GM12875 (cell line): Measurements from ENCODE around the gene LRP6.
"Not testable (repeated sequence)": the region's sequence is repeated elsewhere in the genome, so short reads cannot be mapped to it uniquely, and the experiment has no call there.

Source experiments
- H3K4me3 ChIP-seq: one replicate; pipeline ENCODE4 v1.5.1; 2011; ENCODE audit warnings: low read depth, low read length, control low read depth
- TF ChIP-seq, protein P1 (sequence below): IDR thresholded peaks from 2 replicates; pipeline ENCODE4 v1.5.1; 2011; ENCODE audit warnings: low read depth, mild to moderate bottlenecking, control low read depth, inconsistent platforms, low read length, moderate library complexity, borderline replicate concordance; ENCODE audit not compliant: insufficient read depth

Gene LRP6

DNA sequence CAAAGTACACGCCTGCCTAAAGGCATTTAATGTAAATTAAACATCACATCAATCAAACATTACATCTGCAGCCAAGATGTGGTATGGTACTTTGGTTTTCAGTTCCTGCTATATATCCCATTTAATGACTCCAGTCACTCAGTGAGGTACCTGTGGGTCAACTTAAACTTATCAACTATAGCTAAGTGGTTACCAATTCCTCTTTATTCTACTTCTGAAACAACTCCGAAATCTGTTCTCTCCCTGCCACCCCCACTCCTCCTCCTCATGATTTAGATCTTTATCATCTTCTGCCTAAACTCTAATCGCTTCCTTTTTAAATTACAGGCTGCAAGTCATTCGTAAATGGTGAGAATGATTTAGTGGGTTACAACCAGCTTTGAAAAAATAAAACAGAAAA lies 138.2 kb downstream of the LRP6 start:
- TF ChIP-seq, protein P1, sequence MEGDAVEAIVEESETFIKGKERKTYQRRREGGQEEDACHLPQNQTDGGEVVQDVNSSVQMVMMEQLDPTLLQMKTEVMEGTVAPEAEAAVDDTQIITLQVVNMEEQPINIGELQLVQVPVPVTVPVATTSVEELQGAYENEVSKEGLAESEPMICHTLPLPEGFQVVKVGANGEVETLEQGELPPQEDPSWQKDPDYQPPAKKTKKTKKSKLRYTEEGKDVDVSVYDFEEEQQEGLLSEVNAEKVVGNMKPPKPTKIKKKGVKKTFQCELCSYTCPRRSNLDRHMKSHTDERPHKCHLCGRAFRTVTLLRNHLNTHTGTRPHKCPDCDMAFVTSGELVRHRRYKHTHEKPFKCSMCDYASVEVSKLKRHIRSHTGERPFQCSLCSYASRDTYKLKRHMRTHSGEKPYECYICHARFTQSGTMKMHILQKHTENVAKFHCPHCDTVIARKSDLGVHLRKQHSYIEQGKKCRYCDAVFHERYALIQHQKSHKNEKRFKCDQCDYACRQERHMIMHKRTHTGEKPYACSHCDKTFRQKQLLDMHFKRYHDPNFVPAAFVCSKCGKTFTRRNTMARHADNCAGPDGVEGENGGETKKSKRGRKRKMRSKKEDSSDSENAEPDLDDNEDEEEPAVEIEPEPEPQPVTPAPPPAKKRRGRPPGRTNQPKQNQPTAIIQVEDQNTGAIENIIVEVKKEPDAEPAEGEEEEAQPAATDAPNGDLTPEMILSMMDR, result no peak
- no peak overlapping the region for H3K4me3 ChIP-seq

- TF ChIP-seq, protein P1, result no peak
- H3K4me3 ChIP-seq, result no peak overlapping the region
Observed at GRCh38 chr12:12127304-12127703, 139.5 kb downstream of the LRP6 start.

- TF ChIP-seq, protein P1, result no peak
- no peak overlapping the region for H3K4me3 ChIP-seq
Observed at GRCh38 chr12:12126551-12126950, 140.3 kb downstream of the LRP6 start.

DNA sequence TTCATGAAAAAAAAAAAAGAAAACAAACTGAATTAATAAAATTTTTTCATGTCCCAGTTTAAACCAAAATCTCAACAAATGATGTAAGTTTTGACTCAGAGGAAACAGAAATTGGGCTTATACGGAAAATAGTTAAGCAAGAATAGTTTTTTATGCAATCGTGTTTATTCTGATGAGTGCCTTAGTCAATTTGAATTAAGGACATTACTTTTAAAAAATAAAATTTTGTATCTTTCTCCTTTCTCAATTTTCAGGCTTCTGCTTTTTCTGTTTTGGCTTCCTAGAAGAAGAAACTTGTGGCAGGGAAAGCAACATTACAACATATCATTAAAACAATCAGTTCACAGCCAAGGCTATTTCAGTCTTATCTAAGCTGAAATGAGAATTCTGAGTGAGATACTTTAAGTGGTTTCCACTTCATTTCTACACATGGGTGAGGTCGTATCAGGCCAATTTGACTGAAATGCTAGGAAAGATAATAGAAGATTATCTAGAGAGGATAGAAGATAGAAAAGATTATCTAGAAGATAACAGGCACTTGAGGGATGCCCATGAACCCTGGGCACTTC lies 143.7 kb downstream of the LRP6 start:
- H3K4me3 ChIP-seq, result no peak overlapping the region
- TF ChIP-seq, protein P1, result no peak

DNA sequence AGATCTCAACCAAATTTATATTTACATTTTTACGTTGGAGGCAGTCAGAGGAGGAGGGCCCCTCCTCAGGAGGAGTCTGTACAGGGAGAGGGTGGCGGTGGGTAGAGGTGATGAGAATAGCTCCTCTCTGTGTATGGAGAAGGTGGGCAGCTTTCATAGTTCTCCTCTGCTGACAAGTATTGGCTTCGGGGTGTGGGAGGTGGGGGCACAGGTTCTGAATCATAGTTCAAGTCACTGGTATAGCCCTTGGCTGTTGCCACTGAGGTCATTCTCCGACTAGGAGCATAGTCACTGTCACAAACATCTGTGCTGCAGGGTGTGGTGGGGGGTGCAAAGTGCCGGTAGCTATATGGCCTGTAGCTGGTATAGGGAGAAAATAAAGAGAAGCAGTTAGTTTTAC lies 145.8 kb downstream of the LRP6 start:
- TF ChIP-seq, protein P1, result no peak
- no peak overlapping the region for H3K4me3 ChIP-seq

- TF ChIP-seq, protein P1, result no peak
- no peak overlapping the region for H3K4me3 ChIP-seq
Observed at GRCh38 chr12:12116677-12117076, 150.2 kb downstream of the LRP6 start.

DNA sequence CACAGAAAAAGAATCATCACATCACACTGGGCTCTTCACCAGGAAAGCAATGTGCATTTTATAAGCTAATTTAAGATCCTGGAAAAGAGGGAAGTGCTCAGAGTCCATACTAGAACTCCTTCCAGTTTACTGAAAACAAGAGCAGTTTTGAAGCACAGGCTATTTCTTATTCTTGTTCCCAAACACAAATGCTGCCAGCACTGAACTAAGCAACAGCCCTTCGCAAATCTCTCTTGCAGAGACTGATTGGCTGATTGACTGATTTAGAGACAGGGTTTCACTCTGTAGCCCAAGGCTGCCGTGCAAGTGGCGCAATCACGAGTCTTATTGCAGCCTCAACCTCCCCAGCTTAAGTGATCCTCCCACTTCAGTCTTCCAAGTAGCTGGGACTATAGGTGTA lies 151.3 kb downstream of the LRP6 start:
- TF ChIP-seq, protein P1, result no peak

GRCh38 chr12:12110923-12111555 lies 155.8 kb downstream of the LRP6 start:
- H3K4me3 ChIP-seq, result not testable (repeated sequence)

More for the DNA sequence above, 151.3 kb downstream of the LRP6 start:
- H3K4me3 ChIP-seq, result no peak overlapping the region
